B cell (primary cell): ENCODE data around the gene NPSR1. TPM values are rescaled to one million over a fixed set of nuclear protein-coding genes. Genes with fewer than 3 reads are reported as not detected.

Experiments used
- ATAC-seq: fragments of 200-7000 bp; cut with Tn5 transposase; one replicate; pipeline ENCODE4 v1.10.0; 2021; ENCODE audit warnings: low read depth, mild to moderate bottlenecking, moderate number of reproducible peaks, moderate library complexity
- CTCF ChIA-PET: fragments of 350-600 bp; sonication (Branson Sonifier 250); formaldehyde crosslinking; loops from one replicate; lab custom pipeline; 2021; ENCODE audit warnings: antibody characterized with exemption, inconsistent platforms; lab: Charles Lee
- POLR2A ChIA-PET: fragments of 350-600 bp; sonication (Branson Sonifier 250); formaldehyde crosslinking; loops from one replicate; lab custom pipeline; 2021; ENCODE audit warnings: antibody characterized with exemption; lab: Charles Lee
- DNase-seq: peaks from one replicate; pipeline ENCODE4 v3.0.0; 2013
- H2AFZ ChIP-seq: 2 replicates; pipeline ENCODE4 v1.6.1; 2012; ENCODE audit warnings: mild to moderate bottlenecking, low read depth, low read length; ENCODE audit not compliant: insufficient read depth, poor library complexity, severe bottlenecking
- H3K27ac ChIP-seq, 2 donors: 1 replicate in 1 of 2; 2 replicates in 1 of 2; pipeline ENCODE4 v1.5.1; 2012 to 2013; ENCODE audit warnings: low read length in 2 of 2, mild to moderate bottlenecking in 2 of 2, moderate library complexity in 1 of 2
- H3K27me3 ChIP-seq, 4 experiments: fragments of 200-600 bp in 1 of 4; sonication (generic) in 1 of 4; replicated peaks in 1 of 4; 1 replicate in 2 of 4; 2 replicates in 2 of 4; pipeline versions ENCODE4 v1.6.1 to v1.7.0; 2013 to 2016; ENCODE audit warnings: low read length in 3 of 4, mild to moderate bottlenecking in 2 of 4, mixed read lengths in 1 of 4, moderate library complexity in 1 of 4; ENCODE audit not compliant: insufficient read depth in 4 of 4, control insufficient read depth in 3 of 4; ENCODE audit errors: control extremely low read depth in 1 of 4
- H3K36me3 ChIP-seq, 2 experiments: replicated peaks in 1 of 2; 1 replicate in 1 of 2; 2 replicates in 1 of 2; pipeline versions ENCODE4 v1.6.1 to v1.7.1; 2013; ENCODE audit warnings: low read length in 1 of 2; ENCODE audit not compliant: insufficient read depth in 2 of 2, control insufficient read depth in 1 of 2; ENCODE audit errors: control extremely low read depth in 1 of 2, extremely low read depth in 1 of 2
- H3K4me1 ChIP-seq, 2 donors: fragments of 200-600 bp in 1 of 2; sonication (generic) in 1 of 2; 1 replicate in 1 of 2; 2 replicates in 1 of 2; pipeline versions ENCODE4 v1.5.1 to v1.6.1; 2013 to 2017; ENCODE audit warnings: low read length in 2 of 2; ENCODE audit not compliant: control insufficient read depth in 2 of 2, insufficient read depth in 2 of 2
- H3K4me2 ChIP-seq: replicated peaks from 2 replicates; pipeline ENCODE3; 2012; ENCODE audit warnings: mild to moderate bottlenecking, low read depth, low read length; ENCODE audit not compliant: poor library complexity, severe bottlenecking
- H3K4me3 ChIP-seq, 5 experiments: fragments of 200-600 bp in 1 of 5; sonication (generic) in 1 of 5; 1 replicate in 3 of 5; 2 replicates in 2 of 5; pipeline versions ENCODE4 v1.5.1 to v1.7.0; 2011 to 2016; ENCODE audit warnings: low read length in 4 of 5, mild to moderate bottlenecking in 4 of 5, low read depth in 2 of 5, control low read depth in 1 of 5, moderate library complexity in 1 of 5; ENCODE audit not compliant: insufficient read depth in 1 of 5; ENCODE audit errors: control extremely low read depth in 1 of 5, extremely low read depth in 1 of 5
- H3K79me2 ChIP-seq: fragments of 200-600 bp; sonication (generic); one replicate; pipeline ENCODE4 v1.6.0; 2016; ENCODE audit warnings: low read length; ENCODE audit not compliant: control insufficient read depth, insufficient read depth
- H3K9ac ChIP-seq: fragments of 200-600 bp; sonication (generic); 2 replicates; pipeline ENCODE4 v1.6.1; 2017; ENCODE audit warnings: mild to moderate bottlenecking, low read length, moderate library complexity
- H3K9me3 ChIP-seq, 3 donors: one replicate each; pipeline versions ENCODE4 v1.6.1 to v1.7.1; 2013; ENCODE audit warnings: low read length in 2 of 3; ENCODE audit not compliant: control insufficient read depth in 2 of 3, insufficient read depth in 1 of 3; ENCODE audit errors: control extremely low read depth in 1 of 3
- H4K20me1 ChIP-seq: 2 replicates; pipeline ENCODE4 v1.6.0; 2012; ENCODE audit warnings: mild to moderate bottlenecking, low read length; ENCODE audit not compliant: insufficient read depth, control insufficient read depth, poor library complexity, severe bottlenecking
- H3K27ac Mint-ChIP-seq: one replicate; pipeline ENCODE4 v1.8.0; 2021; ENCODE audit warnings: mixed read lengths
- H3K27me3 Mint-ChIP-seq: one replicate; pipeline ENCODE4 v1.8.0; 2021; ENCODE audit warnings: mixed read lengths
- H3K4me1 Mint-ChIP-seq: one replicate; pipeline ENCODE4 v1.8.0; 2021; ENCODE audit warnings: mixed read lengths
- H3K4me3 Mint-ChIP-seq: one replicate; pipeline ENCODE4 v1.8.0; 2021; ENCODE audit warnings: mixed read lengths
- H3K9me3 Mint-ChIP-seq: one replicate; pipeline ENCODE4 v1.8.0; 2022; ENCODE audit warnings: mixed read lengths; ENCODE audit not compliant: insufficient read depth
- CTCF ChIP-seq: fragments of 200-600 bp; IDR thresholded peaks from one replicate; pipeline ENCODE4 v1.8.0; 2022; ENCODE audit warnings: antibody characterized with exemption, mild to moderate bottlenecking
- EZH2 ChIP-seq: IDR thresholded peaks from 2 replicates; pipeline ENCODE4 v1.6.1; 2012; ENCODE audit warnings: borderline replicate concordance, low read depth, mild to moderate bottlenecking, moderate library complexity, low read length; ENCODE audit not compliant: insufficient read depth, poor library complexity, severe bottlenecking
- WGBS: methylation state at CpG from one replicate; pipeline ENCODE4 v1.1.5; 2013; ENCODE audit warnings: missing lambda C conversion rate; ENCODE audit not compliant: insufficient coverage; 5-methylcytosine and 5-hydroxymethylcytosine counted together
- intact Hi-C: fragments of 100-400 bp; cut with micrococcal nuclease; formaldehyde crosslinking; loops from one replicate; pipeline ENCODE4 v1.10.0; 2022
- polyA plus RNA-seq: library from polyadenylated mRNA; depleted of rRNA; stranded (reverse); fragments of >200 nt; gene quantifications from 2 replicates; pipeline ENCODE4 v1.2.3, GENCODE V29; 2012
- total RNA-seq, 2 donors: library from RNA; stranded (reverse); fragments of 120-200 nt in 1 of 2; gene quantifications; 1 replicate in 1 of 2; 2 replicates in 1 of 2; pipeline versions ENCODE4 v1.2.3 to v1.2.4, GENCODE V29; 2013 to 2022

NPSR1 gene
- total and polyA plus RNA-seq, 2 donors (not counting 1 experiment from before 2014, with no cell fraction given), result not detected

GRCh38 chr7:34755008-34755407 lies 97.0 kb downstream of the NPSR1 start:
- ATAC-seq, result no peak
- ChIA-PET POLR2A (interaction anchor here (0.6 kb wide), 1 partner anchor 13 kb away, joined by 5 read pairs; no protein-coding TSS in a partner anchor), CTCF (no interaction called here)
- H3K27me3 ChIP-seq, result no peaks in the 10 kb centered on the region
- H3K36me3 ChIP-seq, result no peaks in the 10 kb centered on the region
- H3K27ac Mint-ChIP-seq, result no peak overlapping the region
- no peak overlapping the region for H3K4me2 ChIP-seq
- H3K4me1 Mint-ChIP-seq, result no peaks in the 10 kb centered on the region
- H3K4me3 ChIP-seq, result no peak overlapping the region
- H3K27me3 Mint-ChIP-seq, result no peaks in the 10 kb centered on the region
- H3K4me3 Mint-ChIP-seq, result no peak overlapping the region
- intact Hi-C loops, result no loop called here
- no peak for DNase-seq
- no peaks in the 10 kb centered on the region for H3K79me2 ChIP-seq
- TF ChIP-seq CTCF (no peak), EZH2 (no peak)
- H3K9me3 ChIP-seq, result peaks cover 0 to 3% (median 0%) of the 10 kb centered on the region in 3 donors
- no peak overlapping the region for H3K27ac ChIP-seq
- WGBS, result no CpG with 5 or more reads among the region's 2 CpGs
- H4K20me1 ChIP-seq, result no peaks in the 10 kb centered on the region
- no peaks in the 10 kb centered on the region for H3K9me3 Mint-ChIP-seq
- H2AFZ ChIP-seq, result no peak overlapping the region
- no peaks in the 10 kb centered on the region for H3K4me1 ChIP-seq
- no peak overlapping the region for H3K9ac ChIP-seq

GRCh38 chr7:34756025-34756437 lies 98.0 kb downstream of the NPSR1 start:
- Histone ChIP-seq H3K27ac (no peak overlapping the region), H3K9me3 (peaks cover 0 to 3% (median 0%) of the 10 kb centered on the region in 3 donors), H3K79me2 (no peaks in the 10 kb centered on the region), H3K4me3 (no peak overlapping the region), H3K4me2 (no peak overlapping the region), H4K20me1 (no peaks in the 10 kb centered on the region), H3K27me3 (no peaks in the 10 kb centered on the region), H3K9ac (no peak overlapping the region), H2AFZ (no peak overlapping the region), H3K4me1 (no peaks in the 10 kb centered on the region), H3K36me3 (no peaks in the 10 kb centered on the region)
- no peak for ATAC-seq
- WGBS, result no CpG with 5 or more reads among the region's 4 CpGs
- H3K9me3 Mint-ChIP-seq, result no peaks in the 10 kb centered on the region
- H3K27me3 Mint-ChIP-seq, result no peaks in the 10 kb centered on the region
- no peak for TF ChIP-seq CTCF
- TF ChIP-seq EZH2, result no peak
- intact Hi-C loops, result no loop called here
- no peak for DNase-seq
- ChIA-PET CTCF (no interaction called here), POLR2A (no interaction called here)
- no peak overlapping the region for H3K4me3 Mint-ChIP-seq
- no peak overlapping the region for H3K27ac Mint-ChIP-seq
- no peaks in the 10 kb centered on the region for H3K4me1 Mint-ChIP-seq
